HepG2 (cell line): ENCODE results near the gene CRYM. TPM values are rescaled to one million over a fixed set of nuclear protein-coding genes. Genes with fewer than 3 reads are reported as not detected.

Experiments used
- CREBL2 ChIP-seq: sonication (generic); formaldehyde crosslinking; IDR thresholded peaks from 2 replicates; pipeline ENCODE4 v1.8.1; 2023; ENCODE audit warnings: missing genetic modification reagents, mild to moderate bottlenecking, borderline replicate concordance
- HDAC1 ChIP-seq: sonication (generic); formaldehyde crosslinking; IDR thresholded peaks from 2 replicates; pipeline ENCODE4 v1.5.1; 2020; ENCODE audit warnings: mild to moderate bottlenecking, missing genetic modification reagents
- NFE2 ChIP-seq: sonication (generic); formaldehyde crosslinking; IDR thresholded peaks from 2 replicates; pipeline ENCODE4 v1.4.0; 2020; ENCODE audit warnings: missing genetic modification reagents
- PRPF4 ChIP-seq: fragments of 200-400 bp; formaldehyde crosslinking; IDR thresholded peaks from 2 replicates; pipeline ENCODE4 v1.6.1; 2016; ENCODE audit warnings: low read length, low read depth; ENCODE audit not compliant: poor library complexity, severe bottlenecking
- SMARCE1 ChIP-seq: fragments of 450-650 bp; IDR thresholded peaks from 2 replicates; pipeline ENCODE4 v1.6.1; 2017; ENCODE audit warnings: borderline replicate concordance
- SMYD3 ChIP-seq: sonication (generic); formaldehyde crosslinking; IDR thresholded peaks from 2 replicates; pipeline ENCODE4 v1.8.1; 2023; ENCODE audit warnings: mild to moderate bottlenecking, missing genetic modification reagents
- TCF7 ChIP-seq: sonication (generic); IDR thresholded peaks from 2 replicates; pipeline ENCODE4 v1.6.1; 2016; ENCODE audit warnings: antibody characterized with exemption, low read depth
- ZFP62 ChIP-seq: sonication (generic); formaldehyde crosslinking; IDR thresholded peaks from 2 replicates; pipeline ENCODE4 v1.4.0; 2020; ENCODE audit warnings: missing genetic modification reagents
- ZNF337 ChIP-seq: sonication (generic); formaldehyde crosslinking; IDR thresholded peaks from 2 replicates; pipeline ENCODE4 v1.5.1; 2020; ENCODE audit warnings: missing genetic modification reagents, low read depth, mild to moderate bottlenecking, borderline replicate concordance
- ZNF546 ChIP-seq: sonication (generic); formaldehyde crosslinking; conservative IDR thresholded peaks from 2 replicates; pipeline ENCODE4 v1.8.1; 2023; ENCODE audit warnings: mild to moderate bottlenecking, missing genetic modification reagents
- ZNF549 ChIP-seq: sonication (generic); formaldehyde crosslinking; IDR thresholded peaks from 2 replicates; pipeline ENCODE4 v1.5.0; 2020; ENCODE audit warnings: missing genetic modification reagents
- ZNF652 ChIP-seq: IDR thresholded peaks from 2 replicates; pipeline ENCODE4 v1.6.1; 2016; ENCODE audit warnings: low read depth, borderline replicate concordance
- ZNF7 ChIP-seq: IDR thresholded peaks from 2 replicates; pipeline ENCODE4 v1.6.1; 2016; ENCODE audit warnings: missing biosample characterization, missing genetic modification reagents
- ZNF768 ChIP-seq: sonication (generic); formaldehyde crosslinking; IDR thresholded peaks from 2 replicates; pipeline ENCODE4 v1.4.0; 2020; ENCODE audit warnings: missing genetic modification reagents
- ZNF792 ChIP-seq: IDR thresholded peaks from 2 replicates; pipeline ENCODE4 v1.6.1; 2016
- polyA plus RNA-seq, 8 experiments: library from polyadenylated mRNA; depleted of rRNA in 3 of 8; stranded (reverse) in 7 of 8; unstranded in 1 of 8; fragments of >200 nt; fragmentation: Illumina TruSeq in 4 of 8; extraction: Trizol in 4 of 8; gene quantifications; 2 replicates each; pipeline versions ENCODE4 v1.2.1 to v1.2.3, GENCODE V29; 2011 to 2016; ENCODE audit warnings: low read depth in 4 of 8, missing spikeins in 1 of 8, mixed read lengths in 1 of 8; ENCODE audit not compliant: insufficient read depth in 1 of 8
- total RNA-seq, 5 experiments: library from RNA; depleted of rRNA; stranded (reverse); fragments of >200 nt; fragmentation: Illumina TruSeq; extraction: Trizol; gene quantifications; 2 replicates each; pipeline ENCODE4 v1.2.3, GENCODE V29; 2016; ENCODE audit warnings: low read depth in 1 of 5
- TF ChIP-seq, protein P1 (sequence below): sonication (generic); formaldehyde crosslinking; IDR thresholded peaks from 2 replicates; pipeline ENCODE4 v1.4.0; 2020; ENCODE audit warnings: missing genetic modification reagents
- TF ChIP-seq, protein P2 (sequence below): sonication (generic); formaldehyde crosslinking; IDR thresholded peaks from 2 replicates; pipeline ENCODE4 v1.8.0; 2022; ENCODE audit warnings: mild to moderate bottlenecking, missing genetic modification reagents, moderate library complexity
- TF ChIP-seq, protein P3 (sequence below): sonication (generic); formaldehyde crosslinking; IDR thresholded peaks from 2 replicates; pipeline ENCODE4 v1.4.0; 2020; ENCODE audit warnings: mild to moderate bottlenecking, missing genetic modification reagents
- TF ChIP-seq, protein P4 (sequence below): IDR thresholded peaks from 2 replicates; pipeline ENCODE4 v1.6.1; 2016
- TF ChIP-seq, protein P5 (sequence below): sonication (generic); formaldehyde crosslinking; IDR thresholded peaks from 2 replicates; pipeline ENCODE4 v1.4.0; 2020; ENCODE audit warnings: missing genetic modification reagents, low read depth, mild to moderate bottlenecking, borderline replicate concordance
- TF ChIP-seq, protein P6 (sequence below): sonication (generic); formaldehyde crosslinking; IDR thresholded peaks from 2 replicates; pipeline ENCODE4 v1.5.0; 2020; ENCODE audit warnings: missing genetic modification reagents, mild to moderate bottlenecking, borderline replicate concordance

The CRYM gene
- total and polyA plus RNA-seq, 2 of the 13 experiments (the other 11 are each of a cell fraction or from before 2014, with no cell fraction given), result 1.9 to 2.2 TPM

- TF ChIP-seq, protein P1, sequence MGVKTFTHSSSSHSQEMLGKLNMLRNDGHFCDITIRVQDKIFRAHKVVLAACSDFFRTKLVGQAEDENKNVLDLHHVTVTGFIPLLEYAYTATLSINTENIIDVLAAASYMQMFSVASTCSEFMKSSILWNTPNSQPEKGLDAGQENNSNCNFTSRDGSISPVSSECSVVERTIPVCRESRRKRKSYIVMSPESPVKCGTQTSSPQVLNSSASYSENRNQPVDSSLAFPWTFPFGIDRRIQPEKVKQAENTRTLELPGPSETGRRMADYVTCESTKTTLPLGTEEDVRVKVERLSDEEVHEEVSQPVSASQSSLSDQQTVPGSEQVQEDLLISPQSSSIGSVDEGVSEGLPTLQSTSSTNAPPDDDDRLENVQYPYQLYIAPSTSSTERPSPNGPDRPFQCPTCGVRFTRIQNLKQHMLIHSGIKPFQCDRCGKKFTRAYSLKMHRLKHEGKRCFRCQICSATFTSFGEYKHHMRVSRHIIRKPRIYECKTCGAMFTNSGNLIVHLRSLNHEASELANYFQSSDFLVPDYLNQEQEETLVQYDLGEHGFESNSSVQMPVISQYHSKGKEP (CRISPR knock-in tag), result 0 out of 2 replicates have a peak, but pooled peaks have one; percentile 26
- TF ChIP-seq HDAC1 (CRISPR knock-in tag) (peak; percentile 67; the same call in 1 of the 2 replicates), ZNF792 (CRISPR knock-in tag) (peak; percentile 58; the same call in 1 of the 2 replicates), SMARCE1 (no peak), ZFP62 (CRISPR knock-in tag) (no peak), ZNF7 (CRISPR knock-in tag) (no peak), ZNF768 (CRISPR knock-in tag) (no peak; the same call in 1 of the 2 replicates), CREBL2 (CRISPR knock-in tag) (no peak), ZNF546 (CRISPR knock-in tag) (no peak), PRPF4 (no peak), TCF7 (0 out of 2 replicates have a peak, but pooled peaks have one; percentile 11), ZNF337 (CRISPR knock-in tag) (no peak), SMYD3 (CRISPR knock-in tag) (no peak), NFE2 (CRISPR knock-in tag) (no peak), ZNF652 (CRISPR knock-in tag) (peak; percentile 81), ZNF549 (CRISPR knock-in tag) (no peak)
- TF ChIP-seq, protein P2, sequence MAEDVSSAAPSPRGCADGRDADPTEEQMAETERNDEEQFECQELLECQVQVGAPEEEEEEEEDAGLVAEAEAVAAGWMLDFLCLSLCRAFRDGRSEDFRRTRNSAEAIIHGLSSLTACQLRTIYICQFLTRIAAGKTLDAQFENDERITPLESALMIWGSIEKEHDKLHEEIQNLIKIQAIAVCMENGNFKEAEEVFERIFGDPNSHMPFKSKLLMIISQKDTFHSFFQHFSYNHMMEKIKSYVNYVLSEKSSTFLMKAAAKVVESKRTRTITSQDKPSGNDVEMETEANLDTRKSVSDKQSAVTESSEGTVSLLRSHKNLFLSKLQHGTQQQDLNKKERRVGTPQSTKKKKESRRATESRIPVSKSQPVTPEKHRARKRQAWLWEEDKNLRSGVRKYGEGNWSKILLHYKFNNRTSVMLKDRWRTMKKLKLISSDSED (CRISPR knock-in tag), result no peak
- TF ChIP-seq, protein P3, sequence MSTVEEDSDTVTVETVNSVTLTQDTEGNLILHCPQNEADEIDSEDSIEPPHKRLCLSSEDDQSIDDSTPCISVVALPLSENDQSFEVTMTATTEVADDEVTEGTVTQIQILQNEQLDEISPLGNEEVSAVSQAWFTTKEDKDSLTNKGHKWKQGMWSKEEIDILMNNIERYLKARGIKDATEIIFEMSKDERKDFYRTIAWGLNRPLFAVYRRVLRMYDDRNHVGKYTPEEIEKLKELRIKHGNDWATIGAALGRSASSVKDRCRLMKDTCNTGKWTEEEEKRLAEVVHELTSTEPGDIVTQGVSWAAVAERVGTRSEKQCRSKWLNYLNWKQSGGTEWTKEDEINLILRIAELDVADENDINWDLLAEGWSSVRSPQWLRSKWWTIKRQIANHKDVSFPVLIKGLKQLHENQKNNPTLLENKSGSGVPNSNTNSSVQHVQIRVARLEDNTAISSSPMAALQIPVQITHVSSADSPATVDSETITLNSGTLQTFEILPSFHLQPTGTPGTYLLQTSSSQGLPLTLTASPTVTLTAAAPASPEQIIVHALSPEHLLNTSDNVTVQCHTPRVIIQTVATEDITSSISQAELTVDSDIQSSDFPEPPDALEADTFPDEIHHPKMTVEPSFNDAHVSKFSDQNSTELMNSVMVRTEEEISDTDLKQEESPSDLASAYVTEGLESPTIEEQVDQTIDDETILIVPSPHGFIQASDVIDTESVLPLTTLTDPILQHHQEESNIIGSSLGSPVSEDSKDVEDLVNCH, result no peak
- TF ChIP-seq, protein P4, sequence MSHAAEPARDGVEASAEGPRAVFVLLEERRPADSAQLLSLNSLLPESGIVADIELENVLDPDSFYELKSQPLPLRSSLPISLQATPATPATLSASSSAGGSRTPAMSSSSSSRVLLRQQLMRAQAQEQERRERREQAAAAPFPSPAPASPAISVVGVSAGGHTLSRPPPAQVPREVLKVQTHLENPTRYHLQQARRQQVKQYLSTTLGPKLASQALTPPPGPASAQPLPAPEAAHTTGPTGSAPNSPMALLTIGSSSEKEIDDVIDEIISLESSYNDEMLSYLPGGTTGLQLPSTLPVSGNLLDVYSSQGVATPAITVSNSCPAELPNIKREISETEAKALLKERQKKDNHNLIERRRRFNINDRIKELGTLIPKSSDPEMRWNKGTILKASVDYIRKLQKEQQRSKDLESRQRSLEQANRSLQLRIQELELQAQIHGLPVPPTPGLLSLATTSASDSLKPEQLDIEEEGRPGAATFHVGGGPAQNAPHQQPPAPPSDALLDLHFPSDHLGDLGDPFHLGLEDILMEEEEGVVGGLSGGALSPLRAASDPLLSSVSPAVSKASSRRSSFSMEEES (CRISPR knock-in tag), result no peak
- TF ChIP-seq, protein P5, sequence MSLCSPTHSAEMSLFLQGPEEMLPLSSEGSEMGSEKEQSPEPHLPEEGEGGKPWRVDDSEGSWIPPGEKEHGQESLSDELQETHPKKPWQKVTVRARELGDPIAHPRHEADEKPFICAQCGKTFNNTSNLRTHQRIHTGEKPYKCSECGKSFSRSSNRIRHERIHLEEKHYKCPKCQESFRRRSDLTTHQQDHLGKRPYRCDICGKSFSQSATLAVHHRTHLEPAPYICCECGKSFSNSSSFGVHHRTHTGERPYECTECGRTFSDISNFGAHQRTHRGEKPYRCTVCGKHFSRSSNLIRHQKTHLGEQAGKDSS (CRISPR knock-in tag), result peak; percentile 83; the same call in 1 of the 2 replicates
- TF ChIP-seq, protein P6, sequence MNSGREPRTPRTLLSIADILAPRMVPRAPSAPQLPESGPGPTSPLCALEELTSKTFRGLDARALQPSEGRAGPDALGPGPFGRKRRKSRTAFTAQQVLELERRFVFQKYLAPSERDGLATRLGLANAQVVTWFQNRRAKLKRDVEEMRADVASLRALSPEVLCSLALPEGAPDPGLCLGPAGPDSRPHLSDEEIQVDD (CRISPR knock-in tag), result no peak
Observed at GRCh38 chr16:21277927-21278706, at the start of gene CRYM (continued).
